Suppressor macrophage treated with lipopolysaccharide for 4 hours (primary cell): Measurements from ENCODE around the gene IRX2.

ENCODE experiments used
- DNase-seq: peaks from one replicate; pipeline ENCODE4 v3.0.0-alpha.2; 2020

IRX2 gene

DNA sequence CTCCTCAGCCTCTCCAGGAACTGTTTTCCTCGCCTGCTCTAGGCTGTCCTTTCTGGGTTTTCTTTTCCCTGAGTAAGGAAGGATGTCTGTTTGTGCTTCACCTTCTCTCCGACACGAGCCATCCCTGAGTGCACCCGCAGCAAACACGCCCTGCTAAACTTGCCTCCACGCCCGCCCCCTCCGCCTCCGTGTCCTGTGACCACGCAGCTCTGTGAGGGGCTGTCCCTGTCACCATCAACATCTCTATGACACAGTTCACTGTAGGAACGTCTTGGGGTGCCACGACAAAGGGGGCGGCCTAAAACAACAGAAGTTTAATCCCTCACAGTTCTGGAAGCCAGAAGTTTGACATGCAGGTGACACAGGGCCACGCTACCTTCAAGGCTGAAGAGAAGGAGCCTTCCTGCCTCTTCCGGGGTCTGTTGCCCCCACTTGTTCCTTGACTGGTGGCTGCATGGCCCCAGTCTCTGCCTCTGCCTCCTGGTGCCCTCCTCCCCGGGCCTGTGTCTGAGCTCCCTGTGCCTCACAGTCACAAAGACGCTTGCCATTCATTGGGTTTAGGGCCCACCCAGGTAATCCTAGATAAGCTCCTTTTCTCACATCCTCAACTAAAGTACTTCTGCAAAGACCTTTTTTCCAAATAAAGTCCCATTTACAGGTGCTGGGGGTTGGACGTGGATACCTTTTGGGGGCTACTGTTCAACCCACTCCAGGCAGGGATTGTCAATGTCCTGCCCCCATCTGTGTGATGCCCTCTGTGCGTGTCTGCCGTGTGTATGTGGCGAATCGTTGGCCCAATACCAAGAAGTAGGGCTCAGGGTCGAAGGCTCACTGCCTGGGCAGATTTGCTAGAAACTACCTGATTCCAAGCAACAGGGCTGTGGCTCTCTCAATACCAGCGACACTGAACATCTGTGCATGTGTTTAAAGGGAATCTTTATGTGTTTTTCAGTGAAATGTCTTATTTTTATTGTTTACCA lies 39.7 kb downstream of the IRX2 start:
- no peak for DNase-seq

DNA sequence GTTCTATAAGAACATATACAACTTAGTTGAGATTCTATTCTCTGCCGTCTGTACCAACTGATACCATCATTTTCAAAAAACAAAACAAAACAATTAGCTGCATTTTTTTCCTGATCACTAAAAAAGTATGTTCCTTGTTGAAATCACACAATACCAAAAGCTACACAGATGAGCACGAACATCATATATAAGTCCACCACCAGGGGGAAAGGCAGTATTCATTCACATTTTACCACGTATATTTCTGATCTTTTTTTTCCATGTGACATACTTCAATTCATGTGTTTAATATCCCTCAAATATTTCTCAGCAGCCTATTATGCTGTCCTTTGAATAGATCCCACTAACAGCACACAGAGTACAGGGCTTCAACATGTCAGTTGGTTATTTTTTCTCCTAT lies 40.6 kb downstream of the IRX2 start:
- no peak for DNase-seq

DNA sequence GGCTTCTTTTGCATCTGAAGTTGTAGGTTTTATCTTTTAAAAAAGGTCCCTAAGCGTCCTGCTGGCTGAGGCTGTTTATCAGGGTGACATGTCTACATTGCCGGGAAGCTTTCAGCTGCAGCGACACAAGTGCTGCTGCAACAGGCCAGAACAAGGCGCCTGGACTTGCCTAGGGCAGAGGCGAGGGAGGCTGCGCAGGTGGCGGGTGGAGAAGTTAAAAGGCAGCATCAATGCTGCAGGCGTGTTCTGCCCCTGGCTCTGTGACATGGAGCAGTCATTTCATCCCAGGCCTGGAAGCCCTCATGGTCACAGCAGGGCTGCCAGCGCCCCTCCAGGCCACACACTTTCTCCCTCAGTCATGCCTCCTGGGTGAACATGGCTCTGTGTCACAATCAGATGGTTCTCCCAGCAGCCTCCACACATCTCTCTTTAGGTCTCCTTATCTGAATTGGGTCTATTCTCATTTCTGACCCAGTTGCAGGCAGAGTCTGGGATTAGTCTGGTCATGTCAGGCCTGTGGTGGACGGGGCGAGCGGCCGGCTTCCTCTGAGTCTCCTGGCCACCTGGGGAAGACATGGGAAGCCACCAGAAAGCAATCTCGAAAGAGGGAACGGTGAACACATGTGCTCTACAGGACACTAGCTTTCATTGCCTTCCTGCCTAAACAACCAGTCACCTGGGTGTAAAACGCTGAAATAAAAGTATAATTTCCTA lies 41.3 kb downstream of the IRX2 start:
- no peak for DNase-seq

DNA sequence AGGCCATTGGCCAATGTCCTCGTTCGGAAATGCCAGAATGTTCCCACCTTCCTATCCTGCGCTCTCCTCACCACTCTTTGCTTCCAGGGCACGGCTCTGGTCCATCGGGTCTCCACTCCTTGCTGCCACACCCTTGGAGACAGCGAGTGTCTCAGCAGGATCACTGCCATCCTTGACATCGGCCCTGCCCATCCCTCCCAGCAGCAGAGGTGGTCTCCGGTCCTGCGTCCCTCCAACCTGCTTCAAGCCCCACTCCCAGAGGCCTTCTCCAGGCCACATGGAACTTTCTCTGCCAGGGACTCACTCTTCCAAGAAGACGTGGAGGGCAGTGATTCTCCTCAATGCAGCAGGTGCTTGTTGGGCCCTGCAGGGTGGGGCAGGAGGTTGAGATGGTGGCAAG lies 42.7 kb downstream of the IRX2 start:
- DNase-seq: no peak

DNA sequence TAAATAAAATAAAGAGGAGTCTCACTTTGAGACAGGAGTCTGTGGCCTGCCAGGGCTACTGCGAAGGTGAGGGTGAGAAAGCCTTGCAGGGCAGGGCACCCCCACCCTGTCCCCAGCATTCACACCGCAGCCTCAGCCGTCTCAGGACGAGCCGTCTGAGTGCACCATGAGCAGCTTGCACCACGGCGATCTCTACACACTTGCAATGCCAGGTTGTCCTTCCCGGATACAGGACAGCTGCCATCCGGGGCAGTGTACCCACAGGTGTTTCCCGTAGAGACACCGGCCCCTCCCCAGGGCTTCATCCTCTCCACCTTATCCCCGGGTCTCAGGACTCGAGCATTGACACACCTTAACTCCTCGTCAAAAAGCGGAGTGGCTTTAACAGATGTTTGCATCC lies 43.3 kb downstream of the IRX2 start:
- no peak for DNase-seq

DNA sequence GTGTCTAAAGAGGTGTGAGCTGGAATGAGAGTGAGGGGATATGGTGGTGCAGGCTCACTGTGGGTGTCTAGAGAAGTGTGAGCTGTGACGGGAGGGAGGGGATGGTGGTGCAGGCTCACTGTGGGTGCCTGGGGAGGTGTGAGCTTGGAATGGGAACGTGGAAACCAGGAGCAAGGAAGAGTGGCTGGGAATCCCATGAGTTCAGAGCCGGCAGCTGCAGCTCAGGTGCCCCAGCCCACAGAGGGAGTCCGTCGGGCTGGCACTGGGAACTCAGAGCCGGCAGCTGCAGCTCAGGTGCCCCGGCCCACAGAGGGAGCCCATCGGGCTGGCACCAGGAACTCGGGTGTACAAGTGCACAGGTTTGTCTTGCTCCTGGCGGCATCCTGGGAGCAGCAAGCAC lies 45.6 kb downstream of the IRX2 start:
- no peak for DNase-seq

DNA sequence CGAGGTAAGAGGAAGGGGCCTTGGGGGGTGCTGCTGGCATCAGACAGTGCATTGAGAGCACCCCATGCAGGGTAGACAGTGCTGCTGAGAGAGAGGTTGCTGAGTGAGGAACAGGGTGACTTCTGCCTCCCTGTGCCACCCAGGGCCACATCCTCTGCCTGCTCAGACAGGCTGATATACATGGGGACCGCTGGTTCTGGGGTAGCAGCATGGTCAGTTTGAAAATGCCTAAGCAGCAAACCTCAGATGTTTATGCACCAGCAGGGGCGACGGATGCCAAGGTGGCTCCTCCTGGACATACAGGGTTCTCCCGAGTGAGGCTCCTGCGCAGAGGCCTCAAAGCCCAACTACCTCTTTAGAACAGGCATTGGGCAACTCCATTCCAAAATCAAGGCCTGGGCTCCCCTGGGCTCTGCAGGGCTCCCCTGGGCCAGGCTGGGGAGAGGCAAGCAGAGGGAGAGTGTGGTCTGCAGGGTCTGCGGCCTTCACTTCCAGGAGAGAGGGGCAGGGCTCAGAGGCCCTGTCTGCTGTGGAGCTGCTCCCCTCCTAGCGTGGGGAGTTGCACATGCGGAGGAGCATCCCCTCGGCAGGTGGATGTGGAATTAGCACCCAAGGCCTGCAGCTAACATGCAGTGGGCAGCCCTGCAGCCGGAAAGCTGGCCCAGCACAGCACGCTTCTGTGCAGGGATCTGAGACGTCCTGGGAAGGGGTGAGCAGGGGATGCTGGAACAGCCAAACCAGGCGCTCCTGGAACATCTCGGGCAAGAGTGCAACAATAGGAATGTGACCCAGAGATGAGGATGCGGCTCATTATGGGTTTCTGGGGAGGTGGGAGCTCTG lies 46.5 kb downstream of the IRX2 start:
- DNase-seq: no peak

DNA sequence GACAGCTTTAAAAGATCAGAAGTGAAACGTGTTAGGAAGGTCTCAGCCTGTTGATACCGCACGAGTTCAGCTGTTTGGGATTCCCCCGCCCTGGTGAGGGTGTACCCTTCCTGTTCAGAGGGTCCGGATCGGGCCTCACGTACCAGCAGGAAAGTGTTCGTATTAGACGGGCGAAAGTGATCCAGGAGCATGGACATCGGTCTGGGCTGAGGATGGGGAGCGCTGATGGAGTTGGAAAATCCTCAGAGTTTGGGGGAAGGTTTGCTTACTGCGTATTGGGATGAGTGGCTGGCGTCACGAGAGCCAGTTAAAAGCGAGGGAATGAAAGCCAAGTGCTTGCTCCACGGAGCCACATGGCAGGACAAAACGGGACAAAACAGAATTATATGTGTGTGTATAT lies 47.4 kb downstream of the IRX2 start:
- no peak for DNase-seq

DNA sequence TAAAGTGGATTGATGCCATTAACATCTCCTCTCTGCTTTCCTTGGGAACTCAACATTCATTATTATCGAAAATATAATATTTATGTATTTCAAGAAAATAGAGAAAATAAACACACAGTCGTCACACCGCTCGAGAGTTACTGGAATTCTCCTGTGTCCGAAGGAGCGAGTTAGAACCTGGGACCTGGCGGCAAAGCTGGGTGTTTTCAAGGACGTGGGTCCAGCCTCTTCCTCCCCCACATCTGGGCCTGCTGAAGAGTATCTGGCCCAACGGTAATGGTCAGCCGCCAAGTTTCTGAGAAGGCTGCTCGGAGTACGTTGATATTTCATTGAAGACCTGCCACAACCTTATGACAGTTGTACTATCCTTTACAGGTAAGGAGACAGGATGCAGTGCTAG lies 47.9 kb downstream of the IRX2 start:
- DNase-seq: no peak

DNA sequence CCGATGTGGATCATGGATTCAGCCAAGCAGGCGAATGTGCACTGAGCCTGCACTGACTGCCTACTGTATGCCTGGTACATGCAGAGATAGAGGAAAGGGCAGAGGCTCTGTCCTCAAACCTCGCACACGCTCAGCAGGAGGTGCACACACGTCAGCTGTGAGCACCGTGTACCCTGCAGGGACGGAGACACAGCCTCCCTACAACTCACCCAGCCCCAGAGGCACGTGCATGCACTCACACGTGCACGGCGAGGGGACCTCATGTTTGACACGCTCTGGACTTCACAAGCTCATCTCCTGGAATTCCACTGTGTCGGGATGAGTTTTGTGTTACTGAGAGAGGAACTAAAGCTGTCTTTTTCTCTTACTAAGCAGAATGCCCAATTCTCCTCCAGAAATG lies 48.4 kb downstream of the IRX2 start:
- no peak for DNase-seq

DNA sequence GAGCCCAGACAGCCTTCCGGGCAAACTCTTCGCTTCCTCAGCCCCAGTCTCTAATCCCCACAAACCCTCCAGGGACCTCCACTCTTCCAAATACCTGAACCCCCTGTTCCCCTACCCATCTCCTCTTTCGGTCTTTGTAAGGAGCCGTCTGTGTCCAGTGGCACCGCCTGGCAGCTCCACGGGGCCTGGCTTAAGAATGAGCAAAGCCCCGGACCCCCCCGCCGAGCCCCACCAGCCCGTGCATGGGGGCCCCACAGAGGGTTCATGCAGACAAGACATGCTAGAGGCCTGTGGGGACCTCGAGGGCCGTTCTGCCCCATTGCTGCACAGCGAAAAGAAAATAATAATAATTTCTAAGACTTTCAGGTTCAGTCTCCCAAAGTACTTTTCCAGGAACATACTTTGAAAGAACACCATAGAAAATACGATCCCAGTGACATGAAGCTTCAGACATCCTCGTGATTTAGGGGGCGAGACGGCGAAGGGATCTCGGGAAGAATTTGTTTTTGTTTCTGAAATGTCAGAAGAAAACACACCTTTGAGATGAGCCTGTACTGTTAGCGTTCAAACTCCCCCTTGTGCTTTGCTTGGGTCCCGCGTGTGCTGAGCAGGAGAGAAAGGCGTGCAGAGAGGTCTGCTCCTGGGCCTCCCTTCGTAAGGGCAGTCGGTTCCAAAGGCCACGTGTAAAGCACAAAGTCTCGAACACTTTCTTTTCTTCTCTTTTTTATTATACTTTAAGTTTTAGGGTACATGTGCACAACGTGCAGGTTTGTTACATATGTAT lies 49.2 kb downstream of the IRX2 start:
- DNase-seq: no peak

DNA sequence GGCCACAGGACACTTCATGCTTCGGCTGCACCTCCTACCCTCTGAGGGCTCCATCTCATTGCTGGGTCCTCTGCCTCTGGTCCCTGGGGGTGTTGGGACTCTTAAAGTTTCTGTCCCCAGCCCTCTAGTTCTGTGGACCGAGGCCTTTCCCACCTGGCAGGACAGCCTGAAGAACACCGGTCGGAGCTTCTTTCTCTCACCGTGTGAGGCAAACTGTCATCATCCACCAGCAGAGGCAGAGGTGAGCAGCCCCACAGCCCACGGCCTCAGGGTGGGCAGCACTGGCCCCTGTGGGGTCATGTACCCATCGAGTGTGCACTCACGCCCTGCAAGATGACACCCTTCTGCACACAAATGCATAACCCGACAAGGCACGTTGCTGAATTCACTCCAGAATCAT lies 49.9 kb downstream of the IRX2 start:
- DNase-seq: no peak

DNA sequence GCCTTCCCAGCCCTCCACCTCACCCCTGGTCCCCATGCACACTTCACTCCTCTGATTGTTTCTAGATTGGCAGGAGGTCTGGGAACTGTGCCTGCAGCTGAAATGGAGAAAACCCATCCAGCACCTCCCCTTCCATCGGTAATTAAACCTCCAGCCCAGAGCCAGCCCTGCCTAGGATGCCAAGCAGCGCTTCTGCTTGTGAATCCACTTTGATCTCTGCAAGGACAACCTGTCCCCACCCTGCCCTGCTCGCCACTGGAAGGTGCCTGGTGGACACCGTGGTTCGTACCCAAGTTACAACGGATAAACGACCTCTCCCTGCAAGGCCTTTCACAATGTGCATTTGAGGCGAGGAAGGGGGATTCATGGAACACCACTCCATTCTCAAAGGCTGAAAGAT lies 50.6 kb downstream of the IRX2 start:
- DNase-seq: no peak

DNA sequence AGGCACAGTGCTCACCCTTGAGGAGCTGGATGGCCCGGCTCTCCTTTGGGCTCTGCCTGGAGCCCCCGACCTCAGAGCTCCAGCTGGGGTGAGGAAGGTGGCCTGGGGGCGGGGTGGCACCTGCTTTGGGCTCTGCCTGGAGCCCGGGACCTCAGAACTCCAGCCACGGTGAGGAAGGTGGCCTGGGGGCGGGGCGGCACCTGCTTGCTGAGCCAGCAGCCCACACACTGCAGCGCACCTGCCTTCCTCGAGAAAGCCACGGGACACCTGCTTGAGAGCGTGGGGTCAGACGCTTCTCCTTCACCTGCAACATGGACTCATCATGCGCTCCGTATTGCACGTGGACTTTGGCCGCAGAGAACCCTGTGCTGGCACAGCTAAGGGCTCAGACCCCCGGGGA lies 51.8 kb downstream of the IRX2 start:
- no peak for DNase-seq

DNA sequence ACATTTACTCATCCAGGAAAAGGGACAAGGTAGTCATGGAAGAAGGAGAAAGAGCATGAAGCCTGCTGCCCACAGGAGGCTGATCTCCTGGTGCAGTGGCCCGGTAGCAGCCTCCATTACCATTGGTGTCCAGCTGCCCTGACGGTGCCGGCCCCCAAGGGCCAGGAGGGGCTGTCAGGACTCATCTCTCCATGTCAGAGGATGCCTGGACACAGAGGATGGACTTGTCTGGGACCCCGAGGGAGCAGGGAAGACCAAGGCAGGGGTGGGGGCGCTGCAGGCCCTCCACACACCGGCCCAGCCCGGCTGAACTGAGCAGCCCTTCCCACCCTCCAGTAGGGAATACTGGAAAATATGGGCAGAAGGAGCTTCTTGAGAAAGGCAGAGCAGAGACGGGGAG lies 52.2 kb downstream of the IRX2 start:
- DNase-seq: no peak

DNA sequence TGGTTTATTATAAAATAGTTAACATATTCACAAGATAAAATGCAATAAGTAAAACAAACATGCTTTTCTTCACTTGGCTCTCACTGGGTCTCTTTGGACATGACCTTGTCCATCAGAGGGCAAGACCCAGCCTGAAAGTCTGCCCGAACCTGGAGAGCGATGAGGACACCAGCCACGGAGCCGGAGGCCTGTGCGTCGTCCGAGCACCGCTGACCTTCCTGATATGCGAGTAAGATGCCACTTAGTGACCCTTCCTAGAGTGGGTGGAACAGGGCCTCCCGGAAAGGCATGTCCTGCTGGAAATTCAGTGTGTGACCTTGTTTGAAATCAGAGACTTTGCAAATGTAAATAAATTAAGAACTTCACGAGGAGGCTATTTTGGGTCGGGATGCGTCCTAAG lies 52.9 kb downstream of the IRX2 start:
- DNase-seq: no peak

DNA sequence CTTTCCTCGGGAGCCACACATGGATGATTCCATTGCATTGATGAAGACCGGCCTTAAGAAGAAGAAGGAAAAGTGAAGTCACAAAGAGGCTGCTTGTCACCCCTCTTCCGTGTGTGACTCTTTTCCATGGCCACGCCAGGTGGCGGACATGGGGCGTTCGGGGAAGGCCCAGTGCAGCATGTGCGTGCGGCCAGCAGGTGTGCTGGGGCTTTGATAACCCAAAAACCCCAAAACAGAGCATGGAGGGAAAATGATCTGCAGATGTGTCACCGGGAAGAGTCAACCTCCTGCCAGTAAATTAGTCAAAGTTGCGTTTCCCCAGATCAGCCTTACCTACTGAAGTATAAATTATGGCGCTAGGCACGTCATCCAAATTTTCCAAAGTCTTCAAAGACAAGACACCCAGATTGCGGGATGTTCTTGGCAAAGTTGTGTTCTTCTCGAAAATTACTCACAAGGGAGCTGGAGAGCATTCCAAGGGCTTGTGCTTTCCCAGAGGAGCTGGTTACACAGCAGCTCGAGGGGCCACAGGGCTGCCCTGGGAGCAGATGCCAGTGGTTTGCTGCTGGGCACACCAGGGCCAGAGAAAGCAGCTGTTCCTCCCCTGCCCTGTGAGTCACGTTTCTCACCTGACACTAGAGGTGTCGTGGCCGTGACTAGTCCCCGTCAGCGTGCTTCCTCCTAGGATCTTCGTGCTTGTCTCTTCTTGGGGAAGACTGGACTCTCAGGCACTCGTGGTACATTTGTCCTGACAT lies 53.9 kb downstream of the IRX2 start:
- no peak for DNase-seq

DNA sequence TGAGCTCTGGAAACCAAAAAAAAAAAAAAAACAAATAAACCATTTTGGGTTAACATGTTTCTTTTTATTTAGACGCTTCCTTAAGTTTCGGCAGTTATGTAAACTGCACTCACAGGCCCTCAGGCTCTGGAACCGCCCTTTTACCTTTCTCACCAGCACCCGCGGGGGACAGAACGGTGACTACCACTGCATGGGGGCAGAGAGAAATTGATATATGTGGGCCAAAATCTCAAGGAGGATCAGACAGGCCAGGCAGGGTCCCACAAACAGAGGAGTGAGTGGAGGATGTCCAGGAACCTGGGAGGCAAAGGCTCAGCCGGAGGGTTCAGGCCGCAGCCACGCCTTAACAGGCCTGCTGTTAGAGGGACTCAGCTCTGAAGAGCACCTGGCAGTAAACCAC lies 54.4 kb downstream of the IRX2 start:
- DNase-seq: no peak
